Endothelial cell of umbilical vein (primary cell): ENCODE measurements around the gene HMG20A. TPM values are rescaled to one million over a fixed set of nuclear protein-coding genes. Genes with fewer than 3 reads are reported as not detected.

Source experiments
- BruUV-seq: library from RNA; stranded (reverse); fragments of 400-500 nt; replicated peaks from 2 replicates; lab custom pipeline; 2021; lab: Mats Ljungman, UMichigan
- CTCF ChIA-PET: fragments of 300-600, 350-600 bp; sonication (Branson Sonifier 250); formaldehyde crosslinking; loops from one replicate; lab custom pipeline; 2021; ENCODE audit warnings: antibody characterized with exemption, inconsistent platforms; lab: Charles Lee
- POLR2A ChIA-PET: fragments of 300-600, 350-600 bp; sonication (Branson Sonifier 250); formaldehyde crosslinking; loops from one replicate; lab custom pipeline; 2021; ENCODE audit warnings: antibody characterized with exemption, inconsistent platforms; lab: Charles Lee
- DNase-seq: peaks from one replicate; pipeline ENCODE4 v3.0.0-alpha.2; 2011; ENCODE audit warnings: low read depth, low spot score
- FAIRE-seq: peaks from 2 replicates; lab custom pipeline; 2011; peaks lifted over from hg19 to GRCh38; lab: Jason Lieb, UNC
- H2AFZ ChIP-seq: 2 replicates; pipeline ENCODE4 v1.6.0; 2012; ENCODE audit warnings: low read depth, low read length, control low read depth, inconsistent platforms
- H3K27ac ChIP-seq: 2 replicates; pipeline ENCODE4 v1.5.1; 2011; ENCODE audit warnings: low read depth, mild to moderate bottlenecking, control low read depth, low read length, moderate library complexity; ENCODE audit not compliant: insufficient read depth
- H3K27me3 ChIP-seq, 2 experiments: 2 replicates each; pipeline versions ENCODE4 v1.6.0 to v1.6.1; 2011; ENCODE audit warnings: low read length in 2 of 2, mixed read lengths in 1 of 2; ENCODE audit not compliant: control insufficient read depth in 2 of 2, insufficient read depth in 2 of 2
- H3K36me3 ChIP-seq, 2 experiments: 2 replicates in 1 of 2; 3 replicates in 1 of 2; pipeline ENCODE4 v1.5.1; 2011; ENCODE audit warnings: low read length in 2 of 2, mild to moderate bottlenecking in 1 of 2, moderate library complexity in 1 of 2; ENCODE audit not compliant: control insufficient read depth in 2 of 2, insufficient read depth in 2 of 2; ENCODE audit errors: extremely low read depth in 1 of 2
- H3K4me1 ChIP-seq: 3 replicates; pipeline ENCODE4 v1.5.1; 2011; ENCODE audit warnings: mild to moderate bottlenecking, low read length; ENCODE audit not compliant: control insufficient read depth, insufficient read depth; ENCODE audit errors: extremely low read depth
- H3K4me2 ChIP-seq: 2 replicates; pipeline ENCODE4 v1.6.1; 2011; ENCODE audit warnings: low read length, control low read depth, mixed read lengths; ENCODE audit not compliant: insufficient read depth
- H3K4me3 ChIP-seq, 3 experiments: fragments of 200-600 bp in 1 of 3; sonication (generic), shearing (Covaris generic) in 1 of 3; replicated peaks in 1 of 3; 2 replicates each; pipeline ENCODE4 v1.5.1; 2011 to 2016; ENCODE audit warnings: control low read depth in 3 of 3, low read length in 3 of 3, mild to moderate bottlenecking in 2 of 3, inconsistent platforms in 1 of 3, low read depth in 1 of 3, moderate library complexity in 1 of 3; ENCODE audit not compliant: insufficient read depth in 1 of 3
- H3K79me2 ChIP-seq: 2 replicates; pipeline ENCODE4 v1.6.0; 2012; ENCODE audit warnings: low read length, inconsistent platforms; ENCODE audit not compliant: control insufficient read depth, insufficient read depth
- H3K9ac ChIP-seq: replicated peaks from 2 replicates; pipeline ENCODE3; 2011; ENCODE audit warnings: low read length, control low read depth; ENCODE audit not compliant: insufficient read depth; ENCODE audit errors: extremely low read depth
- H3K9me1 ChIP-seq: replicated peaks from 3 replicates; pipeline ENCODE4 v1.6.0; 2011; ENCODE audit warnings: mild to moderate bottlenecking, low read length; ENCODE audit not compliant: control insufficient read depth, insufficient read depth; ENCODE audit errors: extremely low read depth
- H3K9me3 ChIP-seq: replicated peaks from 2 replicates; pipeline ENCODE4 v1.5.1; 2012; ENCODE audit warnings: low read length, inconsistent platforms; ENCODE audit not compliant: control insufficient read depth, insufficient read depth
- H4K20me1 ChIP-seq: replicated peaks from 2 replicates; pipeline ENCODE3; 2011; ENCODE audit warnings: mild to moderate bottlenecking, low read length; ENCODE audit not compliant: control insufficient read depth, insufficient read depth; ENCODE audit errors: extremely low read depth
- CTCF ChIP-seq, 2 donors: IDR thresholded peaks; 1 replicate in 1 of 2; 2 replicates in 1 of 2; pipeline ENCODE4 v1.5.1; 2011; ENCODE audit warnings: low read length in 2 of 2, mild to moderate bottlenecking in 2 of 2, moderate library complexity in 2 of 2, control low read depth in 1 of 2, inconsistent platforms in 1 of 2, low read depth in 1 of 2; ENCODE audit not compliant: insufficient read depth in 1 of 2; ENCODE audit errors: extremely low read depth in 1 of 2
- EZH2 ChIP-seq: IDR thresholded peaks from 2 replicates; pipeline ENCODE4 v1.6.1; 2012; ENCODE audit warnings: borderline replicate concordance, low read depth, mild to moderate bottlenecking, moderate library complexity, low read length, inconsistent platforms; ENCODE audit not compliant: severe bottlenecking
- FOS ChIP-seq: IDR thresholded peaks from 2 replicates; pipeline ENCODE4 v1.6.1; 2011; ENCODE audit warnings: mild to moderate bottlenecking, low read length, moderate library complexity, borderline replicate concordance; ENCODE audit not compliant: insufficient read depth
- GATA2 ChIP-seq: IDR thresholded peaks from 2 replicates; pipeline ENCODE4 v1.7.0; 2011; ENCODE audit warnings: low read depth, mild to moderate bottlenecking, moderate library complexity, mixed read lengths, low read length; ENCODE audit not compliant: insufficient read length, insufficient read depth
- JUN ChIP-seq: IDR thresholded peaks from 2 replicates; pipeline ENCODE4 v1.6.1; 2011; ENCODE audit warnings: borderline replicate concordance, low read depth; ENCODE audit not compliant: insufficient read length, insufficient read depth
- MAX ChIP-seq: IDR thresholded peaks from 2 replicates; pipeline ENCODE4 v1.6.1; 2011; ENCODE audit not compliant: insufficient read depth, insufficient read length
- MYC ChIP-seq: IDR thresholded peaks from one replicate; pipeline ENCODE4 v1.6.1; 2011; ENCODE audit warnings: mild to moderate bottlenecking, low read depth, low read length
- POLR2A ChIP-seq: IDR thresholded peaks from 2 replicates; pipeline ENCODE4 v1.6.1; 2012; ENCODE audit warnings: low read depth, mild to moderate bottlenecking, control low read depth, low read length
- POLR2AphosphoS5 ChIP-seq: IDR thresholded peaks from 2 replicates; pipeline ENCODE4 v1.6.1; 2012; ENCODE audit warnings: low read depth, mild to moderate bottlenecking, control low read depth, low read length, moderate library complexity; ENCODE audit not compliant: insufficient read depth
- dilution Hi-C: fragments of 300-500 bp; cut with MboI; formaldehyde crosslinking; loops from one replicate; pipeline ENCODE4 v1.15.0; 2019; ENCODE audit warnings: low sequenced_read_pairs; ENCODE audit not compliant: extremely low pct_ligation_motif_present
- intact Hi-C: fragments of 100-400 bp; cut with micrococcal nuclease; formaldehyde crosslinking; loops from one replicate; pipeline ENCODE4 v1.10.0; 2022
- polyA plus RNA-seq, 4 experiments: library from polyadenylated mRNA; depleted of rRNA in 3 of 4; stranded (reverse) in 3 of 4; unstranded in 1 of 4; fragments of >200 nt; gene quantifications; 2 replicates each; pipeline versions ENCODE4 v1.2.1 to v1.2.3, GENCODE V29; 2011 to 2012; ENCODE audit warnings: missing spikeins in 1 of 4
- total RNA-seq: library from RNA; stranded (reverse); gene quantifications from 2 replicates; pipeline ENCODE4 v1.2.3, GENCODE V29; 2021

HMG20A gene
- total and polyA plus RNA-seq, 2 donors (not counting 3 experiments of a cell fraction or from before 2014, with no cell fraction given): 35.8 to 44.0 TPM

- ChIA-PET CTCF (no interaction called here), POLR2A (no interaction called here)
- Histone ChIP-seq H3K79me2 (peaks cover 100% of the 10 kb centered on the region), H3K9me1 (no peaks in the 10 kb centered on the region), H3K9ac (no peak overlapping the region), H3K4me2 (no peak overlapping the region), H3K27me3 (no peaks in the 10 kb centered on the region), H2AFZ (no peak overlapping the region), H3K4me3 (no peak overlapping the region), H3K27ac (no peak overlapping the region), H4K20me1 (peaks cover 30% of the 10 kb centered on the region), H3K36me3 (no peaks in the 10 kb centered on the region), H3K4me1 (peaks cover 32% of the 10 kb centered on the region), H3K9me3 (no peaks in the 10 kb centered on the region)
- dilution Hi-C loops: no loop called here
- TF ChIP-seq MAX: no peak
- no peak for TF ChIP-seq MYC
- no peak for TF ChIP-seq EZH2
- TF ChIP-seq CTCF (IDR thresholded peaks at IDR 0.05; ENCODE audit: extremely low read depth in 1 of 2, insufficient read depth in 1 of 2, low read depth in 1 of 2, low read length in 2 of 2): no peak
- no peak for TF ChIP-seq JUN
- TF ChIP-seq POLR2AphosphoS5: no peak
- TF ChIP-seq FOS: no peak
- TF ChIP-seq GATA2: no peak
- TF ChIP-seq POLR2A: no peak
- no TSS peak for BruUV-seq
- FAIRE-seq (no peak), DNase-seq (no peak)
- intact Hi-C loops: no loop called here
Measured at GRCh38 chr15:77413699-77414349, 6.9 kb upstream of the HMG20A start.
